Liver (tissue), 9 donors: ENCODE results near the gene PCDHB14. TPM values are rescaled to one million over a fixed set of nuclear protein-coding genes. Genes with fewer than 3 reads are reported as not detected.

Experiments
- DNase-seq: peaks from one replicate; pipeline ENCODE4 v3.0.0-alpha.2; 2017; ENCODE audit warnings: low spot score
- H3K27ac ChIP-seq, 2 donors: one replicate each; pipeline ENCODE4 v1.7.0; 2013; ENCODE audit warnings: inconsistent platforms in 2 of 2, low read length in 2 of 2, control low read depth in 1 of 2, low read depth in 1 of 2, mild to moderate bottlenecking in 1 of 2
- H3K27me3 ChIP-seq, 4 donors: one replicate each; pipeline versions ENCODE4 v1.6.1 to v1.7.0; 2013; ENCODE audit warnings: low read length in 3 of 4, inconsistent platforms in 1 of 4, mild to moderate bottlenecking in 1 of 4, moderate library complexity in 1 of 4; ENCODE audit not compliant: control insufficient read depth in 4 of 4, insufficient read depth in 4 of 4
- H3K36me3 ChIP-seq, 4 donors: one replicate each; pipeline versions ENCODE4 v1.6.1 to v1.7.0; 2013; ENCODE audit warnings: low read length in 3 of 4, mild to moderate bottlenecking in 3 of 4, low read depth in 1 of 4, moderate library complexity in 1 of 4; ENCODE audit not compliant: control insufficient read depth in 4 of 4, insufficient read depth in 3 of 4
- H3K4me1 ChIP-seq, 4 donors: one replicate each; pipeline versions ENCODE4 v1.6.1 to v1.7.0; 2013; ENCODE audit warnings: low read length in 3 of 4, mild to moderate bottlenecking in 3 of 4, moderate library complexity in 1 of 4; ENCODE audit not compliant: control insufficient read depth in 4 of 4, insufficient read depth in 4 of 4
- H3K4me3 ChIP-seq, 3 donors: one replicate each; pipeline versions ENCODE4 v1.6.1 to v1.7.0; 2013; ENCODE audit warnings: low read length in 3 of 3, control low read depth in 1 of 3, low read depth in 1 of 3, mild to moderate bottlenecking in 1 of 3
- H3K9ac ChIP-seq, 2 donors: one replicate each; pipeline ENCODE4 v1.7.0; 2013; ENCODE audit warnings: low read length in 2 of 2, mild to moderate bottlenecking in 2 of 2, moderate library complexity in 2 of 2, control low read depth in 1 of 2, low read depth in 1 of 2
- H3K9me3 ChIP-seq, 4 donors: one replicate each; pipeline versions ENCODE4 v1.6.1 to v1.7.0; 2013; ENCODE audit warnings: low read length in 3 of 4; ENCODE audit not compliant: control insufficient read depth in 4 of 4
- ATF3 ChIP-seq: IDR thresholded peaks from 2 replicates; pipeline ENCODE4 v1.6.1; 2016; ENCODE audit warnings: antibody characterized with exemption
- CTCF ChIP-seq: fragments of 150-350 bp; IDR thresholded peaks from 2 replicates; pipeline ENCODE4 v1.5.1; 2017; ENCODE audit warnings: improper control_type of control experiment, low read depth, low read length; ENCODE audit not compliant: missing input control
- EGR1 ChIP-seq, 2 donors: IDR thresholded peaks; 2 replicates each; pipeline ENCODE4 v1.6.1; 2016 to 2018; ENCODE audit warnings: antibody characterized with exemption in 2 of 2, low read depth in 2 of 2
- FOXA2 ChIP-seq: IDR thresholded peaks from 2 replicates; pipeline ENCODE4 v1.6.1; 2016; ENCODE audit warnings: antibody characterized with exemption
- GABPA ChIP-seq, 2 donors: IDR thresholded peaks in 1 of 2; conservative IDR thresholded peaks in 1 of 2; 2 replicates each; pipeline ENCODE4 v1.6.1; 2016; ENCODE audit warnings: antibody characterized with exemption in 2 of 2, mild to moderate bottlenecking in 1 of 2, moderate library complexity in 1 of 2
- HNF4A ChIP-seq, 2 donors: conservative IDR thresholded peaks; 2 replicates each; pipeline ENCODE4 v1.6.1; 2016; ENCODE audit warnings: antibody characterized with exemption in 2 of 2, mild to moderate bottlenecking in 2 of 2
- HNF4G ChIP-seq: IDR thresholded peaks from 2 replicates; pipeline ENCODE4 v1.6.1; 2016; ENCODE audit warnings: antibody characterized with exemption
- JUND ChIP-seq, 2 donors: IDR thresholded peaks; 2 replicates each; pipeline ENCODE4 v1.6.1; 2016; ENCODE audit warnings: antibody characterized with exemption in 2 of 2
- NR2F2 ChIP-seq: IDR thresholded peaks from 2 replicates; pipeline ENCODE4 v1.6.1; 2016; ENCODE audit warnings: antibody characterized with exemption
- RAD21 ChIP-seq, 2 donors: IDR thresholded peaks; 2 replicates each; pipeline ENCODE4 v1.6.1; 2016; ENCODE audit warnings: antibody characterized with exemption in 2 of 2, mild to moderate bottlenecking in 2 of 2
- SP1 ChIP-seq: IDR thresholded peaks from 2 replicates; pipeline ENCODE4 v1.6.1; 2018; ENCODE audit warnings: antibody characterized with exemption, mild to moderate bottlenecking
- TAF1 ChIP-seq: conservative IDR thresholded peaks from 2 replicates; pipeline ENCODE4 v1.6.1; 2016; ENCODE audit warnings: antibody characterized with exemption, mild to moderate bottlenecking
- YY1 ChIP-seq: IDR thresholded peaks from 2 replicates; pipeline ENCODE4 v1.6.1; 2016; ENCODE audit warnings: antibody characterized with exemption, mild to moderate bottlenecking
- ZBTB33 ChIP-seq: IDR thresholded peaks from 2 replicates; pipeline ENCODE4 v1.6.1; 2016; ENCODE audit warnings: antibody characterized with exemption
- WGBS: extraction: QIAGEN DNeasy Blood & Tissue Kit; methylation state at CpG from one replicate; pipeline ENCODE4 v1.1.7; 2013; 5-methylcytosine and 5-hydroxymethylcytosine counted together
- polyA plus RNA-seq, 2 donors: library from polyadenylated mRNA; stranded (reverse) in 1 of 2; unstranded in 1 of 2; fragments of 200-250 nt in 1 of 2; fragments of >200 nt in 1 of 2; fragmentation: Nextera tagmentation in 1 of 2; extraction: Ambion mirVana in 1 of 2; gene quantifications; one replicate each; pipeline versions ENCODE4 v1.2.1 to v1.2.3, GENCODE V29; 2013 to 2015
- total RNA-seq, 2 donors: library from RNA; depleted of rRNA; stranded (reverse); fragments of >200 nt; gene quantifications; one replicate each; pipeline ENCODE4 v1.2.3, GENCODE V29; 2014
- TF ChIP-seq, protein P1 (sequence below): IDR thresholded peaks from 2 replicates; pipeline ENCODE4 v1.6.1; 2016; ENCODE audit warnings: antibody characterized with exemption
- donor health status: healthy.
- donor health status: healthy.
- donor health status: healthy.
- donor health status: healthy.
- donor health status: healthy.

The PCDHB14 gene
- total and polyA plus RNA-seq, 4 donors: 0.10 to 0.47 (median 0.32) TPM

GRCh38 chr5:141269195-141269594, 46.1 kb downstream of the PCDHB14 start:
- 96% methylated on average over 4 of the region's 4 CpGs for WGBS
- H3K4me1 ChIP-seq: no peaks in the 10 kb centered on the region
- DNase-seq: no peak
- H3K9ac ChIP-seq: no peak overlapping the region
- H3K27ac ChIP-seq: no peak overlapping the region
- TF ChIP-seq TAF1 (no peak), GABPA (IDR thresholded peaks at IDR 0.05 in 1 of 2, conservative IDR thresholded peaks at IDR 0.05 in 1 of 2) (no peak), RAD21 (IDR thresholded peaks at IDR 0.05) (no peak), ATF3 (no peak), ZBTB33 (no peak), HNF4G (no peak), NR2F2 (no peak), SP1 (no peak)
- TF ChIP-seq, protein P1, sequence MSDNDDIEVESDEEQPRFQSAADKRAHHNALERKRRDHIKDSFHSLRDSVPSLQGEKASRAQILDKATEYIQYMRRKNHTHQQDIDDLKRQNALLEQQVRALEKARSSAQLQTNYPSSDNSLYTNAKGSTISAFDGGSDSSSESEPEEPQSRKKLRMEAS: no peak
- no peaks in the 10 kb centered on the region for H3K27me3 ChIP-seq
- peaks cover 52 to 91% (median 76%) of the 10 kb centered on the region in 4 donors for H3K9me3 ChIP-seq
- peaks cover 0 to 2% (median under 1%) of the 10 kb centered on the region in 4 donors for H3K36me3 ChIP-seq
- peak overlapping the region in 2 of 3 donors; percentile 20 to 46 for H3K4me3 ChIP-seq

DNA sequence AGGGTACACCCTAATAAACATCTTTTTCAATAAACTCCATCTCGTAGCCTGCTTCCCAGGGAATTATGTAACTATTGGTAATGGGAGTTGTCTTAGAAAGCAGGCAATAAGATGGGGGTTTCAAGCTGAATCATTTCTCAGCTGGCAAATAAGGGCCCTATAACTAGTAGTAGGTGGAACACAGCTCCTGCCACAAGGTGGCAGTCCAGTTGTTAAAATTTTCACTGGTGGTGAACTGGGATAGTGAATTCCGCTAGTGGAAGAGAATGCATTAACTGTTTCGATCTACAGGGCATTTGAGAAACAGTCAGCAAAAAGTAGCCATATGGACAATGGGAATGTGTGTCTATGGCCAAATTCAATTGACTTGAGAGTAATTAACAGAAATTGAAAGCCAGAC, 49.8 kb downstream of the PCDHB14 start:
- DNase-seq: no peak
- WGBS: 69% methylated on average over 3 of the region's 3 CpGs
- TF ChIP-seq YY1: no peak
- no peak for TF ChIP-seq EGR1 (IDR thresholded peaks at IDR 0.05; ENCODE audit: low read depth in 2 of 2)
- TF ChIP-seq TAF1: no peak
- TF ChIP-seq ATF3: no peak
- no peak for TF ChIP-seq SP1
- no peak for TF ChIP-seq FOXA2
- no peak for TF ChIP-seq JUND (IDR thresholded peaks at IDR 0.05)
- no peak for TF ChIP-seq HNF4A (conservative IDR thresholded peaks at IDR 0.05)
- TF ChIP-seq CTCF: no peak
- TF ChIP-seq NR2F2: no peak

More for the DNA sequence above, 49.8 kb downstream of the PCDHB14 start:
- no peaks in the 10 kb centered on the region for H3K4me1 ChIP-seq
- no peak overlapping the region for H3K27ac ChIP-seq
- H3K9me3 ChIP-seq: peaks cover 49 to 78% (median 66%) of the 10 kb centered on the region in 4 donors
- no peak overlapping the region for H3K9ac ChIP-seq
- peaks cover 0 to 1% (median 0%) of the 10 kb centered on the region in 4 donors for H3K36me3 ChIP-seq
- H3K27me3 ChIP-seq: no peaks in the 10 kb centered on the region
- peak overlapping the region in 1 of 3 donors; percentile 36 for H3K4me3 ChIP-seq

Other genes starting within 250 kb of the PCDHB14 start
Only the 30 nearest of the 36 such genes appear.
- gene PCDHB1, start 172.0 kb upstream of the PCDHB14 start, total RNA-seq: not detected
- not detected for gene PCDHB1, start 172.0 kb upstream of the PCDHB14 start, polyA plus RNA-seq
- under 1 TPM; 0.08 to 0.09 TPM for gene PCDHB2, start 128.7 kb upstream of the PCDHB14 start, total RNA-seq
- under 1 TPM in 1 of 2 donors, not detected in 1; 0.05 TPM for gene PCDHB2, start 128.7 kb upstream of the PCDHB14 start, polyA plus RNA-seq
- gene PCDHB3, start 122.9 kb upstream of the PCDHB14 start, total RNA-seq: under 1 TPM; 0.08 to 0.09 TPM
- gene PCDHB3, start 122.9 kb upstream of the PCDHB14 start, polyA plus RNA-seq: under 1 TPM in 1 of 2 donors, not detected in 1; 0.09 TPM
- gene PCDHB4, start 101.5 kb upstream of the PCDHB14 start, total RNA-seq: under 1 TPM; 0.14 to 0.17 TPM
- gene PCDHB4, start 101.5 kb upstream of the PCDHB14 start, polyA plus RNA-seq: under 1 TPM; 0.17 to 0.36 TPM
- under 1 TPM; 0.42 TPM for gene PCDHB5, start 88.1 kb upstream of the PCDHB14 start, total RNA-seq
- gene PCDHB5, start 88.1 kb upstream of the PCDHB14 start, polyA plus RNA-seq: under 1 TPM; 0.17 to 0.33 TPM
- under 1 TPM in 1 of 2 donors, not detected in 1; 0.05 TPM for gene PCDHB6, start 73.3 kb upstream of the PCDHB14 start, total RNA-seq
- under 1 TPM; 0.04 to 0.06 TPM for gene PCDHB6, start 73.3 kb upstream of the PCDHB14 start, polyA plus RNA-seq
- gene PCDHB7, start 50.7 kb upstream of the PCDHB14 start, total RNA-seq: under 1 TPM; 0.08 to 0.09 TPM
- under 1 TPM in 1 of 2 donors, not detected in 1; 0.21 TPM for gene PCDHB7, start 50.7 kb upstream of the PCDHB14 start, polyA plus RNA-seq
- under 1 TPM; 0.08 to 0.14 TPM for gene PCDHB8, start 45.6 kb upstream of the PCDHB14 start, total RNA-seq
- under 1 TPM in 1 of 2 donors, not detected in 1; 0.03 TPM for gene PCDHB8, start 45.6 kb upstream of the PCDHB14 start, polyA plus RNA-seq
- under 1 TPM; 0.09 to 0.17 TPM for gene PCDHB16, start 41.0 kb upstream of the PCDHB14 start, total RNA-seq
- gene PCDHB16, start 41.0 kb upstream of the PCDHB14 start, polyA plus RNA-seq: under 1 TPM; 0.14 to 0.31 TPM
- gene PCDHB9, start 36.2 kb upstream of the PCDHB14 start, total RNA-seq: under 1 TPM; 0.09 to 0.25 TPM
- under 1 TPM; 0.03 to 0.07 TPM for gene PCDHB9, start 36.2 kb upstream of the PCDHB14 start, polyA plus RNA-seq
- gene PCDHB10, start 31.0 kb upstream of the PCDHB14 start, total RNA-seq: under 1 TPM; 0.14 to 0.17 TPM
- gene PCDHB10, start 31.0 kb upstream of the PCDHB14 start, polyA plus RNA-seq: under 1 TPM; 0.07 TPM
- gene PCDHB11, start 23.7 kb upstream of the PCDHB14 start, total RNA-seq: under 1 TPM; 0.23 to 0.33 TPM
- under 1 TPM; 0.08 to 0.09 TPM for gene PCDHB11, start 23.7 kb upstream of the PCDHB14 start, polyA plus RNA-seq
- gene PCDHB12, start 14.6 kb upstream of the PCDHB14 start, total RNA-seq: under 1 TPM; 0.28 to 0.33 TPM
- gene PCDHB12, start 14.6 kb upstream of the PCDHB14 start, polyA plus RNA-seq: under 1 TPM; 0.06 to 0.12 TPM
- under 1 TPM; 0.19 to 0.42 TPM for gene PCDHB13, start 9.4 kb upstream of the PCDHB14 start, total RNA-seq
- gene PCDHB13, start 9.4 kb upstream of the PCDHB14 start, polyA plus RNA-seq: under 1 TPM; 0.11 to 0.17 TPM
- under 1 TPM; 0.28 to 0.59 TPM for gene PCDHB15, start 22.1 kb downstream of the PCDHB14 start, total RNA-seq
- gene PCDHB15, start 22.1 kb downstream of the PCDHB14 start, polyA plus RNA-seq: under 1 TPM; 0.21 to 0.52 TPM
- under 1 TPM; 0.19 to 0.42 TPM for gene SLC25A2, start 80.7 kb downstream of the PCDHB14 start, total RNA-seq
- gene SLC25A2, start 80.7 kb downstream of the PCDHB14 start, polyA plus RNA-seq: not detected
- 10 to 100 TPM; 25.7 to 36.3 TPM for gene TAF7, start 97.4 kb downstream of the PCDHB14 start, total RNA-seq
- gene TAF7, start 97.4 kb downstream of the PCDHB14 start, polyA plus RNA-seq: 10 to 100 TPM; 23.5 to 30.8 TPM
- gene PCDHGA1, start 107.2 kb downstream of the PCDHB14 start, total RNA-seq: under 1 TPM; 0.05 to 0.08 TPM
- under 1 TPM in 1 of 2 donors, not detected in 1; 0.05 TPM for gene PCDHGA1, start 107.2 kb downstream of the PCDHB14 start, polyA plus RNA-seq
- under 1 TPM; 0.23 to 0.42 TPM for gene PCDHGA2, start 115.4 kb downstream of the PCDHB14 start, total RNA-seq
- gene PCDHGA2, start 115.4 kb downstream of the PCDHB14 start, polyA plus RNA-seq: under 1 TPM; 0.26 to 0.46 TPM
- gene PCDHGA3, start 120.5 kb downstream of the PCDHB14 start, total RNA-seq: under 1 TPM; 0.09 to 0.59 TPM
- gene PCDHGA3, start 120.5 kb downstream of the PCDHB14 start, polyA plus RNA-seq: under 1 TPM; 0.25 to 0.32 TPM
- gene PCDHGB1, start 126.8 kb downstream of the PCDHB14 start, total RNA-seq: under 1 TPM; 0.14 to 0.75 TPM
- gene PCDHGB1, start 126.8 kb downstream of the PCDHB14 start, polyA plus RNA-seq: under 1 TPM; 0.10 to 0.11 TPM
- gene PCDHGA4, start 131.7 kb downstream of the PCDHB14 start, total RNA-seq: under 1 TPM; 0.23 to 0.92 TPM
- gene PCDHGA4, start 131.7 kb downstream of the PCDHB14 start, polyA plus RNA-seq: under 1 TPM; 0.15 to 0.21 TPM
- 1 to 10 TPM in 1 of 2 donors, under 1 TPM in 1; 0.47 to 1.0 TPM for gene PCDHGB2, start 136.7 kb downstream of the PCDHB14 start, total RNA-seq
- gene PCDHGB2, start 136.7 kb downstream of the PCDHB14 start, polyA plus RNA-seq: under 1 TPM in 1 of 2 donors, not detected in 1; 0.28 TPM
- gene PCDHGA5, start 140.8 kb downstream of the PCDHB14 start, total RNA-seq: under 1 TPM; 0.09 to 0.50 TPM
- gene PCDHGA5, start 140.8 kb downstream of the PCDHB14 start, polyA plus RNA-seq: under 1 TPM; 0.04 to 0.08 TPM
- 1 to 10 TPM in 1 of 2 donors, under 1 TPM in 1; 0.37 to 1.2 TPM for gene PCDHGB3, start 146.9 kb downstream of the PCDHB14 start, total RNA-seq
- under 1 TPM in 1 of 2 donors, not detected in 1; 0.07 TPM for gene PCDHGB3, start 146.9 kb downstream of the PCDHB14 start, polyA plus RNA-seq
- gene PCDHGA6, start 150.5 kb downstream of the PCDHB14 start, total RNA-seq: under 1 TPM; 0.37 to 0.67 TPM
- under 1 TPM; 0.08 to 0.18 TPM for gene PCDHGA6, start 150.5 kb downstream of the PCDHB14 start, polyA plus RNA-seq
- under 1 TPM; 0.19 to 0.67 TPM for gene PCDHGA7, start 159.4 kb downstream of the PCDHB14 start, total RNA-seq
- gene PCDHGA7, start 159.4 kb downstream of the PCDHB14 start, polyA plus RNA-seq: under 1 TPM; 0.21 TPM
- 1 to 10 TPM; 1.7 to 2.8 TPM for gene PCDHGB4, start 164.4 kb downstream of the PCDHB14 start, total RNA-seq
- gene PCDHGB4, start 164.4 kb downstream of the PCDHB14 start, polyA plus RNA-seq: 1 to 10 TPM in 1 of 2 donors, under 1 TPM in 1; 0.76 to 1.4 TPM
- gene PCDHGA8, start 169.3 kb downstream of the PCDHB14 start, total RNA-seq: under 1 TPM; 0.14 to 0.75 TPM
- under 1 TPM; 0.02 to 0.13 TPM for gene PCDHGA8, start 169.3 kb downstream of the PCDHB14 start, polyA plus RNA-seq
- 1 to 10 TPM; 2.5 to 3.8 TPM for gene PCDHGB5, start 174.6 kb downstream of the PCDHB14 start, total RNA-seq
- gene PCDHGB5, start 174.6 kb downstream of the PCDHB14 start, polyA plus RNA-seq: 1 to 10 TPM in 1 of 2 donors, under 1 TPM in 1; 0.76 to 2.0 TPM